H1 (cell line): ENCODE results near the gene PIGT. TPM values are rescaled to one million over a fixed set of nuclear protein-coding genes. Genes with fewer than 3 reads are reported as not detected.

Experiments
- polyA plus RNA-seq, 7 experiments: library from polyadenylated mRNA; depleted of rRNA in 3 of 7; stranded (reverse) in 5 of 7; unstranded in 2 of 7; fragments of >200 nt in 5 of 7; fragments of 200-250 nt in 2 of 7; gene quantifications; 1 replicate in 5 of 7; 2 replicates in 1 of 7; 4 replicates in 1 of 7; pipeline versions ENCODE4 v1.2.1 to v1.2.3, GENCODE V29; 2011 to 2013; ENCODE audit warnings: missing spikeins in 2 of 7, mixed read lengths in 2 of 7
- total RNA-seq: library from RNA; stranded (reverse); fragmentation: NEBNext Ultra II Directional; extraction: Animal tissue kit (Norgen Biotek cat#: 25700); gene quantifications from 2 replicates; pipeline ENCODE4 v1.2.1, GENCODE V29; 2021
- TF ChIP-seq, protein P1 (sequence below): IDR thresholded peaks from 2 replicates; pipeline ENCODE4 v1.6.1; 2012; ENCODE audit warnings: low read length, inconsistent platforms

The PIGT gene
- total and polyA plus RNA-seq, 2 of the 8 experiments (the other 6 are each of a cell fraction or from before 2014, with no cell fraction given): 66.0 to 89.7 TPM

DNA sequence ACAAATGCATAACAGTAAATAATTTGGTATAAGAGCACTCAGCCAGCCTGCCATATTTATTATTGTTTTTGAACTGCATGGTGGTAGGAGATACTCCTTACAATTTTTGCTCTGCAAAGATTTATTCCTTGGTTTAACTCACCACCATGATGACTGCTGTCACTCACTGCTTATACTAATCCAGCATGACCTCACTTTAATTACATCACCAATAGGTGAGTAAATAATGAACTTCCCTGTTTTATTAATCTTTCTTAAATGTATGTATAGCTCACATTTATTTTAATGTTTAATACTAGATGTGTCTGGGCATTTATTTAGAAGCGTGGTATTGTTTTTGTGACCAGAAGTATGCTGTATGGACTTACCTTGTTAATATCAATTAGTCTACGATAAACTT lies 25.0 kb upstream of the PIGT start (continued):
- TF ChIP-seq, protein P1, sequence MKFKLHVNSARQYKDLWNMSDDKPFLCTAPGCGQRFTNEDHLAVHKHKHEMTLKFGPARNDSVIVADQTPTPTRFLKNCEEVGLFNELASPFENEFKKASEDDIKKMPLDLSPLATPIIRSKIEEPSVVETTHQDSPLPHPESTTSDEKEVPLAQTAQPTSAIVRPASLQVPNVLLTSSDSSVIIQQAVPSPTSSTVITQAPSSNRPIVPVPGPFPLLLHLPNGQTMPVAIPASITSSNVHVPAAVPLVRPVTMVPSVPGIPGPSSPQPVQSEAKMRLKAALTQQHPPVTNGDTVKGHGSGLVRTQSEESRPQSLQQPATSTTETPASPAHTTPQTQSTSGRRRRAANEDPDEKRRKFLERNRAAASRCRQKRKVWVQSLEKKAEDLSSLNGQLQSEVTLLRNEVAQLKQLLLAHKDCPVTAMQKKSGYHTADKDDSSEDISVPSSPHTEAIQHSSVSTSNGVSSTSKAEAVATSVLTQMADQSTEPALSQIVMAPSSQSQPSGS: no peak
